Eye (tissue), 1 donor: ENCODE data around the gene RIMBP2.

Source experiments
- DNase-seq: peaks from one replicate; pipeline ENCODE4 v3.0.0-alpha.2; 2015

RIMBP2 gene

GRCh38 chr12:130566446-130567155 is 149.5 kb downstream of the RIMBP2 start:
- DNase-seq: no peak

GRCh38 chr12:130565189-130565588 is 150.9 kb downstream of the RIMBP2 start:
- no peak for DNase-seq

GRCh38 chr12:130563323-130563722 is 152.8 kb downstream of the RIMBP2 start:
- DNase-seq: no peak

GRCh38 chr12:130562716-130563115 is 153.4 kb downstream of the RIMBP2 start:
- peak; percentile 48 for DNase-seq

GRCh38 chr12:130560321-130560720 is 155.8 kb downstream of the RIMBP2 start:
- no peak for DNase-seq

GRCh38 chr12:130559806-130560205 is 156.3 kb downstream of the RIMBP2 start:
- no peak for DNase-seq

GRCh38 chr12:130557886-130558765 is 158.0 kb downstream of the RIMBP2 start:
- DNase-seq: no peak

GRCh38 chr12:130557201-130557600 is 158.9 kb downstream of the RIMBP2 start:
- DNase-seq: no peak

- no peak for DNase-seq
These were observed 159.5 kb downstream of the RIMBP2 start for GRCh38 chr12:130556486-130557055.

GRCh38 chr12:130555628-130556485 is 160.2 kb downstream of the RIMBP2 start:
- DNase-seq: peak; percentile 22

GRCh38 chr12:130555221-130555620 is 160.9 kb downstream of the RIMBP2 start:
- no peak for DNase-seq

- DNase-seq: peak; percentile 55
These were observed 163.6 kb downstream of the RIMBP2 start for GRCh38 chr12:130552483-130552996.

GRCh38 chr12:130549361-130549760 is 166.7 kb downstream of the RIMBP2 start:
- no peak for DNase-seq

GRCh38 chr12:130547480-130548155 is 168.5 kb downstream of the RIMBP2 start:
- no peak for DNase-seq

GRCh38 chr12:130546494-130546893 is 169.6 kb downstream of the RIMBP2 start:
- DNase-seq: no peak

- DNase-seq: no peak
These were observed 170.6 kb downstream of the RIMBP2 start for GRCh38 chr12:130545475-130545874.

- DNase-seq: no peak
These were observed 175.7 kb downstream of the RIMBP2 start for GRCh38 chr12:130540376-130540775.

- DNase-seq: no peak
These were observed 177.6 kb downstream of the RIMBP2 start for GRCh38 chr12:130538343-130539095.

GRCh38 chr12:130537655-130538054 is 178.4 kb downstream of the RIMBP2 start:
- no peak for DNase-seq

- no peak for DNase-seq
These were observed 179.0 kb downstream of the RIMBP2 start for GRCh38 chr12:130537051-130537450.

GRCh38 chr12:130530429-130530828 is 185.7 kb downstream of the RIMBP2 start:
- DNase-seq: no peak
